ENCODE data around the gene USP22. TPM values are rescaled to one million over a fixed set of nuclear protein-coding genes. Genes with fewer than 3 reads are reported as not detected.
A peak's percentile ranks its signal among the peaks of the same experiment; 100 is the strongest.

USP22 gene
- total and polyA plus RNA-seq, 2 of the 8 experiments (the other 6 are each of a cell fraction or from before 2014, with no cell fraction given) = 221 to 316 TPM

DNA sequence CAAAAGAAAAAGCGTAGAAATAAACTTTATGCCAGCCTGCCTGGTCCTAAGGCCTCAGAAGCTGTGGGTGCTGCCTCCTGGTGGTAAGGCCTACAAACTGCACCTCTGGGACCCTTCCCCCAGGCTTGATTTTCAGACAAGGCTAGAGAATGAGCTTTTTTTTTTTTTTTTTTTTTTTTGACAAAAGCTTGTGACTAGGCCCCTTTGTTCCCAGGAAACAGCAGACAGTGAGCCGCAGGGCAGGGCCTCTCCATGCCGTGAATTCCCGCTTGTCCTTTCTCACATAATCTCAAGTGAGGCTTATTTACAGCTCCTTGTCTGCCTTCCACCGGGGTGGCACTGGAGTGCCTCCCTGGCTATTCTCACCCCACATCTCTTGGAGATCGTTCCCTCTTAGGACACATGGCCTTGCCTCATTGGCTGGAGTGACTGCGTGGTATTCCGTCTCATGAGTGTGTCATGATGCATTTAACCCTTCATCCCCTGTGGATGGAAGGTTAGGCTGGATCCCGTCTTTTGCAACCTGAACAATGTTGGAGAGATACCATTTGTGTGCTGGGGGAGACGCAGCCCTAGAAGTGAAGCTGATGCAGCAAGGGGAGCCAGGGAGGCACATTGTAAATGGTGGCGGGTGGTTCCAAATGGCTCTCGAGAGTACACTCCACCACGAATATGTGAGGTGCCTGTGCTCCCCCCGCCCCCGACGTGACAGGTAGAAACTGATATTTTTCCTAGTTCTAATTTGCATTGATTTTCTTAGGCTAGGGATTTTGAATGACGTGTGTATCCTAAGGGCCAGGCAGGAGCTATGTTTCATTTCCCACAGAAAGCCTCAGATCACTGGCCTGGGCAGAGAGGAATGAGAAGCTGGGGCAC, 49.6 kb downstream of the USP22 start (continued):
- TF ChIP-seq, protein P1, sequence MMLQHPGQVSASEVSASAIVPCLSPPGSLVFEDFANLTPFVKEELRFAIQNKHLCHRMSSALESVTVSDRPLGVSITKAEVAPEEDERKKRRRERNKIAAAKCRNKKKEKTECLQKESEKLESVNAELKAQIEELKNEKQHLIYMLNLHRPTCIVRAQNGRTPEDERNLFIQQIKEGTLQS (IDR thresholded peaks at IDR 0.05; ENCODE audit: insufficient read depth, low read depth, low read length) = no peak
- no peak for TF ChIP-seq YY1 (IDR thresholded peaks at IDR 0.05; ENCODE audit: low read depth, low read length)
- no peak for TF ChIP-seq SIN3A (conservative IDR thresholded peaks at IDR 0.05 in 1 of 2, IDR thresholded peaks at IDR 0.05 in 1 of 2; ENCODE audit: low read depth in 1 of 2, low read length in 2 of 2)
- TF ChIP-seq JUND (IDR thresholded peaks at IDR 0.05; ENCODE audit: low read length) = 0 out of 2 replicates have a peak, but pooled peaks have one; percentile 3
- TF ChIP-seq ZNF274 (IDR thresholded peaks at IDR 0.05; ENCODE audit: borderline replicate concordance, extremely low read depth, low read length) = no peak
- no peak for TF ChIP-seq TEAD4 (IDR thresholded peaks at IDR 0.05; ENCODE audit: low read depth, low read length)
- no peak for TF ChIP-seq TAF1 (IDR thresholded peaks at IDR 0.05; ENCODE audit: low read depth, low read length)
- peak; percentile 76 to 78 for TF ChIP-seq RAD21 (IDR thresholded peaks at IDR 0.05 in 1 of 2, conservative IDR thresholded peaks at IDR 0.05 in 1 of 2; ENCODE audit: low read depth in 2 of 2, low read length in 2 of 2)
- TF ChIP-seq GABPA (IDR thresholded peaks at IDR 0.05; ENCODE audit: borderline replicate concordance, insufficient read depth, low read length) = no peak
- TF ChIP-seq HDAC6 (IDR thresholded peaks at IDR 0.05; ENCODE audit: low read depth, low read length) = no peak
- TF ChIP-seq CHD1 (IDR thresholded peaks at IDR 0.05; ENCODE audit: low read depth, low read length) = no peak
- TF ChIP-seq, protein P2, sequence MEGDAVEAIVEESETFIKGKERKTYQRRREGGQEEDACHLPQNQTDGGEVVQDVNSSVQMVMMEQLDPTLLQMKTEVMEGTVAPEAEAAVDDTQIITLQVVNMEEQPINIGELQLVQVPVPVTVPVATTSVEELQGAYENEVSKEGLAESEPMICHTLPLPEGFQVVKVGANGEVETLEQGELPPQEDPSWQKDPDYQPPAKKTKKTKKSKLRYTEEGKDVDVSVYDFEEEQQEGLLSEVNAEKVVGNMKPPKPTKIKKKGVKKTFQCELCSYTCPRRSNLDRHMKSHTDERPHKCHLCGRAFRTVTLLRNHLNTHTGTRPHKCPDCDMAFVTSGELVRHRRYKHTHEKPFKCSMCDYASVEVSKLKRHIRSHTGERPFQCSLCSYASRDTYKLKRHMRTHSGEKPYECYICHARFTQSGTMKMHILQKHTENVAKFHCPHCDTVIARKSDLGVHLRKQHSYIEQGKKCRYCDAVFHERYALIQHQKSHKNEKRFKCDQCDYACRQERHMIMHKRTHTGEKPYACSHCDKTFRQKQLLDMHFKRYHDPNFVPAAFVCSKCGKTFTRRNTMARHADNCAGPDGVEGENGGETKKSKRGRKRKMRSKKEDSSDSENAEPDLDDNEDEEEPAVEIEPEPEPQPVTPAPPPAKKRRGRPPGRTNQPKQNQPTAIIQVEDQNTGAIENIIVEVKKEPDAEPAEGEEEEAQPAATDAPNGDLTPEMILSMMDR (IDR thresholded peaks at IDR 0.05; ENCODE audit: control extremely low read depth in 1 of 3, insufficient read depth in 1 of 3, low read depth in 1 of 3, low read length in 3 of 3) = peak; percentile 75 to 87 (median 79)
- TF ChIP-seq, protein P3, sequence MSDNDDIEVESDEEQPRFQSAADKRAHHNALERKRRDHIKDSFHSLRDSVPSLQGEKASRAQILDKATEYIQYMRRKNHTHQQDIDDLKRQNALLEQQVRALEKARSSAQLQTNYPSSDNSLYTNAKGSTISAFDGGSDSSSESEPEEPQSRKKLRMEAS (IDR thresholded peaks at IDR 0.05) = peak; percentile 24; the same call in 1 of the 2 replicates
- TF ChIP-seq POLR2A (IDR thresholded peaks at IDR 0.05; ENCODE audit: control extremely low read depth in 1 of 2, low read depth in 2 of 2, low read length in 2 of 2) = 0 out of 3 replicates have a peak, but pooled peaks of 1 of the 2 experiments have one; percentile 32
- TF ChIP-seq CBX5 (IDR thresholded peaks at IDR 0.05; ENCODE audit: low read depth, low read length) = no peak
- TF ChIP-seq EZH2 (IDR thresholded peaks at IDR 0.05; ENCODE audit: low read depth, low read length, severe bottlenecking) = no peak
- no peak for TF ChIP-seq EGR1 (IDR thresholded peaks at IDR 0.05; ENCODE audit: borderline replicate concordance, low read depth, low read length)
- TF ChIP-seq CBX8 (IDR thresholded peaks at IDR 0.05; ENCODE audit: borderline replicate concordance, low read depth, low read length) = no peak
- TF ChIP-seq CREB1 (IDR thresholded peaks at IDR 0.05) = 0 out of 2 replicates have a peak, but pooled peaks have one; percentile 6

All from H1 (cell line).